Testis (tissue), 2 donors: Measurements from ENCODE around the gene GPR27.

ENCODE experiments used
- POLR2A ChIP-seq: fragments of 450-650 bp; IDR thresholded peaks from one replicate; pipeline ENCODE4 v1.6.1; 2017; ENCODE audit warnings: antibody characterized with exemption, mild to moderate bottlenecking, moderate library complexity
- TF ChIP-seq, protein P1 (sequence below), 3 experiments: fragments of 450-650 bp in 2 of 3; fragments of 200-600 bp in 1 of 3; sonication (generic) in 1 of 3; IDR thresholded peaks; one replicate each; pipeline ENCODE4 v1.5.1; 2016 to 2019; ENCODE audit warnings: antibody characterized with exemption in 3 of 3, mild to moderate bottlenecking in 2 of 3, moderate library complexity in 1 of 3

DNA sequence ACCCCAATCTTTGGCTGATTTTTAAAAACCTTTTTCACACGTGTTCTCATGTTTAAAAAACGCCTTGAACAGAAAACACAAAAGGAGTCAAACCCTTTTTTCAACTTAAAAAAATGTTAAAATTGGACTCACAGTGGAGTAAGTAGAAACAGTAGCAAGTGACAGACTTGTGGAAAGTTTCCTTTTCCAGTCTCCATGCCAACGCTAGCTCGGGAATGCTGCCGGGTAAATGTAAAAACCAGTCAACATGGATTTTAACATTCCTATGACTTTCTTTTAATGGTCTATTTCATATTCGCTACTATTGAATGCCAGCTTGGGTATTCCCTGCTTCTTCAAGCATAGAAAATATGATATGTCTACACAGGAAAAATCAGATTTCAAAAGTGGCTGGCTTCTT is 32.9 kb downstream of the GPR27 start:
- TF ChIP-seq, protein P1, sequence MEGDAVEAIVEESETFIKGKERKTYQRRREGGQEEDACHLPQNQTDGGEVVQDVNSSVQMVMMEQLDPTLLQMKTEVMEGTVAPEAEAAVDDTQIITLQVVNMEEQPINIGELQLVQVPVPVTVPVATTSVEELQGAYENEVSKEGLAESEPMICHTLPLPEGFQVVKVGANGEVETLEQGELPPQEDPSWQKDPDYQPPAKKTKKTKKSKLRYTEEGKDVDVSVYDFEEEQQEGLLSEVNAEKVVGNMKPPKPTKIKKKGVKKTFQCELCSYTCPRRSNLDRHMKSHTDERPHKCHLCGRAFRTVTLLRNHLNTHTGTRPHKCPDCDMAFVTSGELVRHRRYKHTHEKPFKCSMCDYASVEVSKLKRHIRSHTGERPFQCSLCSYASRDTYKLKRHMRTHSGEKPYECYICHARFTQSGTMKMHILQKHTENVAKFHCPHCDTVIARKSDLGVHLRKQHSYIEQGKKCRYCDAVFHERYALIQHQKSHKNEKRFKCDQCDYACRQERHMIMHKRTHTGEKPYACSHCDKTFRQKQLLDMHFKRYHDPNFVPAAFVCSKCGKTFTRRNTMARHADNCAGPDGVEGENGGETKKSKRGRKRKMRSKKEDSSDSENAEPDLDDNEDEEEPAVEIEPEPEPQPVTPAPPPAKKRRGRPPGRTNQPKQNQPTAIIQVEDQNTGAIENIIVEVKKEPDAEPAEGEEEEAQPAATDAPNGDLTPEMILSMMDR (IDR thresholded peaks at IDR 0.05), result no peak
- no peak for TF ChIP-seq POLR2A
